NCI-H1694 treated with DMSO at 0.1 percent for 48 hours (cell line): Measurements from ENCODE around the gene IL17RB.

Experiments used
- DNase-seq: peaks from one replicate; lab custom pipeline; 2025; lab: John Stamatoyannopoulos, UW

The IL17RB gene

GRCh38 chr3:53833053-53833645 lies 13.2 kb upstream of the IL17RB start:
- no peak for DNase-seq

DNA sequence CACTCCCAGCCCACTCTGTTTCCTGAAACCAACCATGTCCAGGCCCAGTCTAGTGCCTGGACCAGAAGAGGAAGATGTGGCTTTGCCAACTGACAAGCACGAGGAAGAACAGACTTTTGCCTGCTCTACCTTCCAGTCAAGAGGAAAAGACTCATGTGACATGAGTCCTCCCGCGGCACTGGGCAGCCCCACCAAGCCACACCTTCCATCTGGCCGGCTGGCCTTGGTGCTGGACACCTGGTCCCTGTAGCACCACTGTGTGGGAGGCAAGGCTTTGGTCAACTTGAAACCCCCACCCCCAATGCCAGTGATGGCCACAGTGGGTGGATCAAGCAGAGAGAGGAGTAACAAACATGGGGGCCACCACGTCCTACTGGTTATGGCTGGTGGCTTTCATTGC lies 12.7 kb upstream of the IL17RB start:
- DNase-seq = no peak

GRCh38 chr3:53834429-53835095 lies 11.8 kb upstream of the IL17RB start:
- no peak for DNase-seq

- DNase-seq = no peak
Measured at GRCh38 chr3:53835257-53835656, 11.1 kb upstream of the IL17RB start.

DNA sequence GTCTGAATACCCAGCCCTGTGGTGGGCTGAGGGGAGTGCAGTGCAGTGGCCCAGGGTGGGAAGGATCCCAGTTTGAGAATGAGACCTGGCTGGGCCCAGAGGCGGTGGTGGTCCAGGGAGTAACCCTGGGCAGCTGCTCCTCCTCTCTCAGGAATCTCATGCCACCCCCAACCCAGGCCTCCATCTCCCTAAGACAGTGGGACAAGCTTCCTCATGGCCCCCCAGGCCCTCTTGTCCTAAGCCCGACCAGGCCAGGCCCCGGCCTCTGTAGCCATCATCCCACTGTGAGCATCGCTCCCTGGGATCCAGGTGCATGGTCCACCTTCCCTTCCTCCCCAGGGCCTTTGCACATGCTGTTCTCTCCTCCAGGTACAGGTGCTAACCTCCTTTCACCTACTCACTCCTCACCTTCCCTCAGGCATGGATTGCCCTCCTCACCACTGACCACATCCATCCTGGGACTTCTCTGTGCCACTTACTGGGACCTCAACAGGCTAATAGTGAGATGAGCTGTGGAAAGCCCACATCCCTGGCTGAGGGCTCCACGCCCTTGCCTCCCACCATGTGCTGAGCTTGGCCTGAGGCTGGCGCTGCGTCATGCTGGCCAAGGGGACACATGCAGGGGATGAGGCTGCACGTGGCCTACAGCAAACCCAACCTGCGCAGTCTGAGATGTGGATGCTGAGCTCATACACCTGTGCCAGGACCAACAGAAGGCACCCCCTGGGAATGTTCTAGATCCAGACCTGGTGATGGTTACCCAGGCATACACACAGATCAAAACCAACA lies 10.1 kb upstream of the IL17RB start:
- no peak for DNase-seq

DNA sequence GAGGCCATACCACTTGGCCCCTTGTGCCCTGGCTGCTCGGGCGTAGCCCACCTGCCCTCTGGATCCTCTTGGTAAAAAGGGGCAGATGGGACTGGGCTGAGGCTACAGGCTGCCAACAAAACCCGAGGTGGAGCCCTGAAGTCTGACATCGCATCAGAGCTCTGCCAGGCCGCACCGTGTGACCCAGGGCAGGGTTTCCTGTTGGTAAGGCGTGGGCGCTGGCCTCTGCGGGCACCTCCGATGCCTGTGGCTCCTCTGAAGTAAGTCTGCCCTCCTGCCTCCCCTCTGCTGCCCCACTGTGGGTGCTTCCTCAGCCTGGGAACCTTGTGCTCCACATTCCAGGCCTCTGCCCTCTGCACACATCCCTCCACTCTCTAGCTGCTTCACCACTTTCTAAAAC lies 9.0 kb upstream of the IL17RB start:
- no peak for DNase-seq

- no peak for DNase-seq
Measured at GRCh38 chr3:53841296-53841695, 5.1 kb upstream of the IL17RB start.

GRCh38 chr3:53842436-53843194 lies 3.8 kb upstream of the IL17RB start:
- DNase-seq = no peak

GRCh38 chr3:53843195-53844177 lies 2.9 kb upstream of the IL17RB start:
- peak; percentile 33 for DNase-seq

DNA sequence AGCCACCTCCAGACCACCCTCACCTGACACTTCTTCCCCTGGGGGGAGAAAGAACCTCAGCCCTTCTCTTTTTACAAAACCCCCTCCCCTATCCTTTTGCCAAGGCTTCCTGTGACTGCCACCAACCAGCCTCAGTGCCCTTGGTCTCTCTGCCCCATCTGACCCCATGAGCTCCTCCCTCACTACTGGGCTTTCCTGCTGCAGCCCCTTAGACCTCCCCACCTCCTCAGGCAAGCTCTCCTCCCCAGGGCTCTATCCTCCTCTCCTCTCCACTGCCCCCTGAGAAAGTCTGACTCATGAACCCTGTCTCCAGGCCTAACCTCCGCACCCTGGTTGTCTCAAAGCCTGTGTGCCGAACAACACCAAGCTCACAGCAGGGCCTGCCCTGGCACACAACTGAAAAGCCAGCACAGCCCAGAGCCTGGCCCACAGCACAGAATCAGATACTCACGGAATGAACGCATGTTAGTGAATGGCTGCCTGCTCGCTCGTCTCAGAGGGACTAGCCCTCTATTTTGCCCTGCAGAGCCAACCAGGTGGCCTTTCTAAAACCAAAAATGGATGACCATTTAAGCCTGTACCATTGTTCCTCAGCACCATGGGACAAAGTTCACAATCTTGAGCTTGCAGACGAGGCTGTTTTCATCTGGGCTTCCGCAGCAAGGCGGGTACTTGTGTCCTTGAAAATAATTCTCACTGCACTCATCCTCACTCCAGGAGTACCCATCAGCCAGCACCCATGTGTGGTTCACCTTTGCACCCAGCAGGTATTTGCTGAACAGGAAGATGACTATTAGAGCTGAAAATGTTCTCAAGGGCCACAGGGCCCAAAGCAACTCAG lies 1.9 kb upstream of the IL17RB start:
- DNase-seq = no peak

- DNase-seq = no peak
Measured at GRCh38 chr3:53845103-53845880, 1.1 kb upstream of the IL17RB start.

DNA sequence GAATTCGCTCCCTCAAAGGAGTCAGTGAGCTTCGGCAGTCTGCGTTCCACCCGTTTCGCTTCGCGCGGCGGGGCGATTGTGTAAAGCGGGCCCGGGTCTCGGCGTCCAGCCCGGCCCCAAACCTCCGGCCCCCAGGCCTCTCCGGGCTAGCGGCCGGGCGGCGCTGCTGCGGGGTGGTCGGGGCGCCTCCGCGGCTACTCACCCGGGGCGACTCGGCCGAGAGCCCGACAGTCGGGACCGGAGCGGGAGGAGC lies 561 bp upstream of the IL17RB start:
- no peak for DNase-seq

DNA sequence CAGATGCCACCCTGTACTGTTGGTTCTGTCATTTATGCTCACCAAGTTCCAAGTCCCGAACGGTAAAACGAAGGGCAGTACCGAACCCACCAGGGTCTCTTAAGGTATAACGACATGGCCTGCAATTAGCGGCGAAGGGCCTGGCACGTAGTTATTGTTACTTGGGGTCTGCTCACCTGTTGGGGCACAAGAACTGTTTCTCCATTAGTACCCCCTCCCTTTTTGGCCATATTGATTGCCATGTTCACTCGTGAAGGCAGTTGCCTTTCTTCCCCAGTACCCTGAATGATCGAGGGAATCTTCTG lies 435 bp downstream of the IL17RB start:
- no peak for DNase-seq

DNA sequence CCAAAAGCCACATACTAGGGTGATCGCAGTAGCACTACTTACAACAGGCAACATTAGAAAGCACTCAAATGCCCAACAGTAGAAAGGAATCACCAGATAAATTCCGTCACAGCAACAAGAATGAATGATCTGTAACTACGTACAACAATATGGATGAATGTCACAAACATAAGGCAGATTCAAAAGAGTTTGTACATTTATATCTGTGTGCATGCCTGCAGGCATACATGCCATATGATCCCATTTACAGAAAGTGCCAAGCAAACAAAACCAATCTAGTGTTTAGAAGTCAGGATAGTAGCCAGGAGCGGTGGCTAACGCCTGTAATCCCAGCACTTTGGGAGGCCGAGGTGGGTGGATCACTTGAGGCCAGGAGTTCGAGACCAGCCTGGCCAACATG lies 3.5 kb downstream of the IL17RB start:
- DNase-seq = no peak

DNA sequence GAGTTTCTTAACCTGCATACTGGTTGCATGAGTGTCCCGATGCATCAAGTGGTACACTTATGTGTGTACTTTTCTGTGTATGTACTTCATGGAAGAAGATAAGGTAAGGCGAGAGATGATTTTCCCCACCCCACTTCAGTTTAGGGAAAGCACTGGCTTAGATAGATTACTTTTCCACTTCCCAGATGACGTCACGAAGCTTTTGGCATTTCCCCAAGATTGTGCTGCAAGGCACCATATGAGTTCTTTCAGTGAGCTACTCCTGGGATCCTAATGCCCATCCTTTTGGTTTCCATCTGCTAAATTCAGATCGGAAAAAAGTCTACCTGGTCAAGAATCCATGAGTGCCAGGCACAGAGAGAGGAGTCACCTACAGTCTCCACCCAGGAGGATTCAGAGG lies 4.5 kb downstream of the IL17RB start:
- DNase-seq = no peak

- no peak for DNase-seq
Measured at GRCh38 chr3:53856964-53857363, 10.6 kb downstream of the IL17RB start.

DNA sequence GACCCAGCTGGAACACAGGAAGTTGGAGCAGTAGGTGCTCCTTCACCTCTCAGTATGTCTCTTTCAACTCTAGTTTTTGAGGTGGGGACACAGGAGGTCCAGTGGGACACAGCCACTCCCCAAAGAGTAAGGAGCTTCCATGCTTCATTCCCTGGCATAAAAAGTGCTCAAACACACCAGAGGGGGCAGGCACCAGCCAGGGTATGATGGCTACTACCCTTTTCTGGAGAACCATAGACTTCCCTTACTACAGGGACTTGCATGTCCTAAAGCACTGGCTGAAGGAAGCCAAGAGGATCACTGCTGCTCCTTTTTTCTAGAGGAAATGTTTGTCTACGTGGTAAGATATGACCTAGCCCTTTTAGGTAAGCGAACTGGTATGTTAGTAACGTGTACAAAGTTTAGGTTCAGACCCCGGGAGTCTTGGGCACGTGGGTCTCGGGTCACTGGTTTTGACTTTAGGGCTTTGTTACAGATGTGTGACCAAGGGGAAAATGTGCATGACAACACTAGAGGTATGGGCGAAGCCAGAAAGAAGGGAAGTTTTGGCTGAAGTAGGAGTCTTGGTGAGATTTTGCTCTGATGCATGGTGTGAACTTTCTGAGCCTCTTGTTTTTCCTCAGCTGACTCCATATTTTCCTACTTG lies 11.9 kb downstream of the IL17RB start:
- no peak for DNase-seq

DNA sequence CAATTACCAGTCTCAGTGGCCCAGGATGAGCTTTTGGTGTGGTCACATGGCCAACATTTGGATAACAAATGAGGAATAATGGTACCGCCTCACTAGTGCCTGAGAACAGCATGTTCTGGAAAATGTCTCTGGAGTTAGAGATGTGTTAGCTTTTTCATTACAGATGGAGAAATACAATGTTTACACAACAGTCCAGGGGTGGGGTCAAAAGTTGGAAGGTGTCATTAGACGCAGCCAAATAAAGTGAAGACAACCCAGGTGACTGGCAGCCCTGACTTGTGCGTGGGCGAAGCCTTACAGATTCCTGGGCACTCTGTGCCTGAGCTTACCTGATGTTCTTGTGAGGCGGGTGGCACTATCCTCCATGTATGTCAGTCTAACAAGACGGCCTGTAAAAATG lies 12.8 kb downstream of the IL17RB start:
- DNase-seq = no peak

GRCh38 chr3:53860196-53860595 lies 13.8 kb downstream of the IL17RB start:
- no peak for DNase-seq

DNA sequence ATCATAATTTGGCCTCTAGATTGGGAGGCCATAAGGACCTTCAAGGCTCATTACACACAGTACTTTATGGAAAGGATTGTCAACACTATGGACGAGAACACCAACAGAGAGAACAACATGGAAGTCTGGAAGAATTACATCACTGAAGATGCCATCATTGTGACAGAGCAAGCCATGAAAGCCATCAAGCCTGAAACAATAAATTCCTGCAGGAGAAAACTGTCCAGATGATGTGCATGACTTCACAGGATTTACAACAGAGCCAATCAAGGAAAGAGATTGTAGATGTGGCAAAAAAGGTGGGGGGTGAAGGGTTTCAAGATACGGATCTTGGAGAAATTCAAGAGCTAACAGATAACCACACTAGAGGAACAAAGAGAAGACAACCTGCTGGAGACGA lies 15.9 kb downstream of the IL17RB start:
- no peak for DNase-seq
